PFSK-1 (cell line): ENCODE measurements around the gene TSEN15.

Source experiments
- FOXP2 ChIP-seq: optimal IDR thresholded peaks from 2 replicates; pipeline ENCODE3; 2011; ENCODE audit warnings: borderline replicate concordance, control low read depth, inconsistent platforms; ENCODE audit not compliant: insufficient read depth; ENCODE audit errors: extremely low read length, extremely low read depth
- POLR2AphosphoS5 ChIP-seq: IDR thresholded peaks from 2 replicates; pipeline ENCODE4 v1.6.1; 2012; ENCODE audit warnings: low read depth, mild to moderate bottlenecking, control low read depth, low read length, moderate library complexity
- SIN3A ChIP-seq: IDR thresholded peaks from 2 replicates; pipeline ENCODE4 v1.6.1; 2012; ENCODE audit warnings: mild to moderate bottlenecking, low read length, moderate library complexity, borderline replicate concordance; ENCODE audit not compliant: insufficient read depth
- TAF1 ChIP-seq: IDR thresholded peaks from 2 replicates; pipeline ENCODE4 v1.6.1; 2012; ENCODE audit warnings: low read length, control low read depth, borderline replicate concordance; ENCODE audit not compliant: insufficient read depth
- TF ChIP-seq, protein P1 (sequence below), 2 experiments: IDR thresholded peaks; 2 replicates each; pipeline versions ENCODE4 v1.6.1 to v1.8.0; 2011 to 2012; ENCODE audit warnings: low read depth in 2 of 2, low read length in 2 of 2, control low read depth in 1 of 2, inconsistent platforms in 1 of 2, mild to moderate bottlenecking in 1 of 2, moderate library complexity in 1 of 2; ENCODE audit not compliant: insufficient read depth in 1 of 2

The TSEN15 gene

DNA sequence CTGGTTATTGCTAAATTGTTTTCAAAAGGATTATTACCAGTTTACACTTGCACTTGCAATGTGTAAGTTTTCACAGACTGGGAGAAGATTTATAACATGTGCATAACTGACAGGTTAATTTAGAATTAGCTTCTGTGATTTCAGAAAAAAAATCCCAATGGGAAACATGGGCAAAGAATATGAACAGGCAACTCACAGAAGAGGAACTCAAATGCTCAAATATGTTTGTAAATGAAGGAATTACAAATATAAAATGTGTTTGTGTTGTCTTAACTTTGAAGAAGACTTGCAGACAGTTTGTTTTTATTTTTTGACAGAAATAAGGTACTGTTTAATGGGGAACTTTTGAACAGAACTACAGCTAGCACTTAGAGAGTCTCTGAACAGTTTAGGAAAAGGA lies 8.4 kb downstream of the TSEN15 start:
- no peak for TF ChIP-seq SIN3A
- no peak for TF ChIP-seq TAF1
- TF ChIP-seq, protein P1, sequence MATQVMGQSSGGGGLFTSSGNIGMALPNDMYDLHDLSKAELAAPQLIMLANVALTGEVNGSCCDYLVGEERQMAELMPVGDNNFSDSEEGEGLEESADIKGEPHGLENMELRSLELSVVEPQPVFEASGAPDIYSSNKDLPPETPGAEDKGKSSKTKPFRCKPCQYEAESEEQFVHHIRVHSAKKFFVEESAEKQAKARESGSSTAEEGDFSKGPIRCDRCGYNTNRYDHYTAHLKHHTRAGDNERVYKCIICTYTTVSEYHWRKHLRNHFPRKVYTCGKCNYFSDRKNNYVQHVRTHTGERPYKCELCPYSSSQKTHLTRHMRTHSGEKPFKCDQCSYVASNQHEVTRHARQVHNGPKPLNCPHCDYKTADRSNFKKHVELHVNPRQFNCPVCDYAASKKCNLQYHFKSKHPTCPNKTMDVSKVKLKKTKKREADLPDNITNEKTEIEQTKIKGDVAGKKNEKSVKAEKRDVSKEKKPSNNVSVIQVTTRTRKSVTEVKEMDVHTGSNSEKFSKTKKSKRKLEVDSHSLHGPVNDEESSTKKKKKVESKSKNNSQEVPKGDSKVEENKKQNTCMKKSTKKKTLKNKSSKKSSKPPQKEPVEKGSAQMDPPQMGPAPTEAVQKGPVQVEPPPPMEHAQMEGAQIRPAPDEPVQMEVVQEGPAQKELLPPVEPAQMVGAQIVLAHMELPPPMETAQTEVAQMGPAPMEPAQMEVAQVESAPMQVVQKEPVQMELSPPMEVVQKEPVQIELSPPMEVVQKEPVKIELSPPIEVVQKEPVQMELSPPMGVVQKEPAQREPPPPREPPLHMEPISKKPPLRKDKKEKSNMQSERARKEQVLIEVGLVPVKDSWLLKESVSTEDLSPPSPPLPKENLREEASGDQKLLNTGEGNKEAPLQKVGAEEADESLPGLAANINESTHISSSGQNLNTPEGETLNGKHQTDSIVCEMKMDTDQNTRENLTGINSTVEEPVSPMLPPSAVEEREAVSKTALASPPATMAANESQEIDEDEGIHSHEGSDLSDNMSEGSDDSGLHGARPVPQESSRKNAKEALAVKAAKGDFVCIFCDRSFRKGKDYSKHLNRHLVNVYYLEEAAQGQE (IDR thresholded peaks at IDR 0.05; ENCODE audit: insufficient read depth in 1 of 2, low read depth in 2 of 2, low read length in 2 of 2), result no peak
- no peak for TF ChIP-seq POLR2AphosphoS5
- no peak for TF ChIP-seq FOXP2

DNA sequence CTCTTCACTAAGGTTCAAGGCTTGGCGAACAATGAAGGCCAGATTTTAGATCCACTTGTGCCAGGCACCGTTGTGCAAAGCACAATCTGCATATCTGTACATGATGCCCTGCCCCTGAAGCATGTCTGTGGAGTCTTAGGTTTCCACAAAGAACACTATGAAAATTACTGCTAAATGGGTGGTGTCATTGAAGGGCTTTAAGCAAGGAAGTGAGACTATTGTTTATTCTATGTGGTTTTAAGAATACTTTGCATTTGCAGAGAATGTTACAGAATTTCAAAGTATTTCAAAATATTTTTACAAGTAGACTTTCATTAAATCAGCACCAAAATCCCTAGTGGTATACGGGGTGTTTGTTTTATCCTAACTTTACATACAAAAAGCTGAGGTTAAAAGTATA lies 8.8 kb downstream of the TSEN15 start:
- TF ChIP-seq TAF1, result no peak
- TF ChIP-seq, protein P1 (IDR thresholded peaks at IDR 0.05; ENCODE audit: insufficient read depth in 1 of 2, low read depth in 2 of 2, low read length in 2 of 2), result no peak
- TF ChIP-seq POLR2AphosphoS5, result no peak
- TF ChIP-seq SIN3A, result no peak
- TF ChIP-seq FOXP2, result no peak

DNA sequence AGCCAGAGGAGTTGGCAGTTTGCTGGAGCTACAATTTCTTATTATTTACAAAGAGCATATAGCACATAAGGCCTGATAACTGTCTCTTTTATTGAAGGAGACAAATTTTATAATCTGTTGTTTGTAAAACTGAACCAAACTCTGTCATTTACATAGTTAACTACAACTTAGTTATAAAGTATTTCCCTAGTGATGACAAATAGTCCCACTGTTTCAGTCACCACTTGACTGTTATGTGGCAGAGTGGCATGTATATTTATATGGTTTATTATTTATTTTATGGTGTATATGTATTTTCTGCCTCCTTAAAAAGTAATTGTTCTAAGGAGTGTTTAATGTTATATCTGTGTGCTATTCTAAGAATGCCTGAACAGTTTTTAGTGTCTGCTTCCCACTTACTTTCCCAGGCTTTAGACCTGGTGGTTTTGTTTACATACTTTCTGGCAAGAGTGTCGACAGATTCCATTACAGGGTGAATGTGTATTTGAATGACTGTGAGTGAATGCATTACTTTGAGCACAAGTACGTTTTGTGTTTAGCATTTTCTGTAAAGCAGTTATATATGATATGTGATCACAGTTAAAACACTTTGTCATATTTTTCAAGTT lies 10.0 kb downstream of the TSEN15 start:
- TF ChIP-seq SIN3A (no peak), FOXP2 (no peak), POLR2AphosphoS5 (no peak), TAF1 (no peak)
- TF ChIP-seq, protein P1 (IDR thresholded peaks at IDR 0.05; ENCODE audit: insufficient read depth in 1 of 2, low read depth in 2 of 2, low read length in 2 of 2), result no peak

DNA sequence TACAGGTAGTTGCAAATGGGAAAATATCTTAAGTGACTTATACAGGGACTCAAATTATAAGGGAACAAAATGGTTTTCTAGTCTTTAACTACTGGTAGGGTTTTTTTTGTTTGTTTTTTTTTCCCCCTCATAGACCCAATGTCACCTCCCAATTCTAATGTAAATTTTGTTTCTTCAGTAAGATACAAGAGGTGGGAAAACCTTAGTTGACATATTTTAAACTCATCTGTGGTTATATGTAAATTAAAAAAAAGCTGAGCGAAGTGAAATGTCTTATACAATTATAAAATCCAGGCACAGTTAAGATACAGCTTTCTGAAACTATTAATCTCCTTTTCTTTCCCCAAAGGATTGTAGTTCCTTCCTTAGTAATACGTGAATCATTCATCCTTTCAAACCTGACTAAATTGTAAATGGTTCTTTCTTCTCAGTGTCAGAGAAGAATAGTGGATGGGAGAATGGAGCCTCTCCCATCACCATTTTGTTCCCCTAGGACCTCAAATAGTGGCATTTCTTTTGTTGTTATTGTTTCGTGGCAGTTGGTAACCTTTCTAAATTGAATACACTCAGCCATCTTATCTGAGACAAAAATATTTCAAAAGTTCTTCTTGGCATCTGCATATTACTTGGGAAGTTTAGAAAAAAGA lies 11.2 kb downstream of the TSEN15 start:
- TF ChIP-seq FOXP2, result no peak
- no peak for TF ChIP-seq SIN3A
- no peak for TF ChIP-seq POLR2AphosphoS5
- no peak for TF ChIP-seq TAF1
- TF ChIP-seq, protein P1 (IDR thresholded peaks at IDR 0.05; ENCODE audit: insufficient read depth in 1 of 2, low read depth in 2 of 2, low read length in 2 of 2), result no peak
